Stimulated activated CD4-positive, alpha-beta T cell treated with anti-CD3 and anti-CD28 coated beads, Interleukin-1b, Interleukin-23, amount 100 ng/mL, for 48 hours (primary cell): ENCODE data around the gene ITGA7.
A peak's percentile ranks its signal among the peaks of the same experiment; 100 is the strongest.
"Not testable (repeated sequence)": the region's sequence is repeated elsewhere in the genome, so short reads cannot be mapped to it uniquely, and the experiment has no call there.

Experiments
- DNase-seq: peaks from one replicate; pipeline ENCODE4 v3.0.0-alpha.2; 2020

ITGA7 gene

DNA sequence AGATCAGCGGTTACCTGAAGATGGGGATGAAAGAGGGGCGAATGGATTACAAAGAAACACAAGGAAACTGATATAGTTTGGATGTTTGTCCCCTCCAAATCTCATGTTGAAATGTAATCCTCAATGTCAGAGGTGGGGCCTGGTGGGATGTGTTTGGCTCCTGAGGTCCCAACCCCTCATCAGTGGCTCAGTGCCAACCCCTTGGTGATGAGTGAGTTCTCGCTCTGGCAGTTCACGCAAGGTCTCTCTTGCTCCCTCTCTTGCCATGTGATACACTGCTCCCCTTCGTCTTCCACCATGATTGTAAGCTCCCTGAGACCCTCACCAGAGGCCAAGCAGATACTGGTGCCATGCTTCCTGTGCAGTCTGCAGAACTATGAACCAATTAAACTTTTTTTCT lies 28.0 kb downstream of the ITGA7 start:
- DNase-seq = no peak

DNA sequence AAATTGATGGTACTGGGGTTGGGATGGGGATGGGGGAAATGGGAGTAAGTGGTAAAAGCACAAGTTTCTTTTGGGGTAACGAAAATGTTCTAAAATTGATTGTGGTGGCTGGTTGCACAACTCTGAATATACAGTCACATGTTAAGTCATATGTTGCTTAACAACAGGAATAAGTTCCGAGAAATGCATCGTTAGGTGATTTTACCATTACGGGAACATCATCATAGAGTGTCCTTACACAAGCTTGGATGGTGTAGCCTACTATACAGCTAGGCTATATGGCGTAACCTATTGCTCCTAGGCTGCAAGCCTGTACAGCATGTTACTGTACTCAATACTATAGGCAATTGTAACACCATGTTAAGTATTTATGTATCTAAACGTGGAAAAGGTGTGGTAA lies 31.0 kb downstream of the ITGA7 start:
- no peak for DNase-seq

DNA sequence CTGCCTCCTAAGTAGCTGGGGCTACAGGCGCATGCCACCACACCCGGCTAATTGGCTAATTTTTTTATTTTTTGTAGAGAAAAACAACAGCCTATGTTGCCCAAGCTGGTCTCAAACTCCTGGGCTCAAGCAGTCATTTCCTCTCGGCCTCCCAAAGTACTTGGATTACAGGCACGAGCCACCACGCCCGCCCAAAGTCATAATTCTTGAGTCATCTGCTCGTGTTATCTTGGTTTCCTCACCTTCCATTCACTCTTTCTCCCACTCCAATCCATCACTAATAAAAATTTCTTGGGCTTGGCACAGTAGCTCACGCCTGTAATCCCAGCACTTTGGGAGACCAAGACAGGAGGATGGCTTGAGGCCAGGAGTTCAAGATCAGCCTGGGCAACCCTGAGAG lies 32.0 kb downstream of the ITGA7 start:
- DNase-seq = no peak

DNA sequence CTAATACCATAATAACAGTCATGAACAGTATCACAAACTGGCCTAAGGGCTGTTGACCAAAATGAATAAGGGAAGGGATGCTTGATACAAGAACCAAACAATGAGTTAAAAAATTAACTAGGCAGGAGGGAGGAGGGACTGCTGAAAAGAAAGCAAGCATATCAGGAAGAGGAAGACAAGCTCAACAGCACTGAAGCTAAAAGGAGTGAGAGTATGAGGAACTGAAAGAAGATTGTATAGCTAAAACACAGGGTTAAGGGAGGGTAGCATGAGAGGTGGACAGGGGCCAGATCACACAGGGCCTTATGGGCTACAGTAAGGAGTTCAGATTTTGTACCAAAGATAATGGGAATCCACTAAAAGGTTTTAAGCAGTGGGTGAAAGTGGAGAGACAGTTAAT lies 34.1 kb downstream of the ITGA7 start:
- no peak for DNase-seq

DNA sequence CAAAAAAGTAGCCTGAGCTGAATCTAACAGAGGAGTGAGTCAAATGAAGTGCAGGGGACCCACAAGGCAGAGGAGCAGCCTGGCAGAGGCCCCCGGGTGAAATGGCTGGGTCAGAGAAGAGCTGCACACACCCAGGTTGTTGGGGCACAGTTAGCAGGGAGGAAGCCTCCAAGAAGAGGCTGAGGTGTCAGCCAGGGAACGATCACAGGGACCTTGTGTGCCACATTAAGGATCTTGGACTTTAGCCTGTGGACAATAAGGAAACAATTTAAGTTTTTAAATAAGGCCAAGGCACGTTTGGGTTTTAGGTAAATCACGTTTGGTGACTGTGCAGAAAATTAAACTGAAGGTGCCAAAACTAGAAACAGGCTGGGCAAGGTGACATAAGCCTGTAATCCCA lies 36.0 kb downstream of the ITGA7 start:
- no peak for DNase-seq

DNA sequence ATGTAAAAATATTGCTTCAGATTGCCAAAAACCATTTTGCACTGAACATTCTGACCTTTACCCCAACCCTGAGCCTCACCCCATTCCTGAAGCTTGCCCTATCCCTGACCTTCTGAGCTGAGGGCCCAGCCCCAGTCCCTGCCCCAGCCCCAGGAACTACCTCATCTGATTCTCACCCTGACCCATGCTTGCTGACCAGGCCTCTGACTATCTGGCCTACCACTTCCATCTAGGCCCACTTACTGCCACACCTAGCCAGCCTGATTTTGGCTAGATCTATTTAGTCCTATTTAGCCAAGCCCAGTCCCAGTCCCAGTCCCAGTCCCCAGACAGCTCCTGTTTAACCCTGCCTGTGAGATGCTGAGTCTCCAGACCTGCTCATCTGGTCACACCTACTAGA lies 37.4 kb downstream of the ITGA7 start:
- DNase-seq = no peak

DNA sequence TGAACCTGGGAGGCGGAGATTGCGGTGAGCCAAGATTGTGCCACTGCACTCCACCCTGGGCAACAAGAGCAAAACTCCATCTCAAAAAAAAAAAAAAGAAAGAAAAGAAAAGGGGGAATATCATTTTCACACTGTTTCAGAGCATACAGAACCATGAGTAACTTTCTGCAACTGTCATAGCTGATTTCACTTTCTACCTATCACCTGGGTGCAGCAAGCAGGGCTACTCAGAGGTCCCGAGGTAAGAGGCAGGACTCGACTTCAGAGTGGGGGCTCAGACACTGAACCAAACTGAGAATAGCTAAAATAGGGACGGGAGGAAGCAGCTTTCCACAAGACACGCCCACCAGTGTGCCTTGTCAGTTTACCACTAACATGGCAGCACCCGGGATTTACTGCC lies 41.2 kb downstream of the ITGA7 start:
- DNase-seq = no peak

DNA sequence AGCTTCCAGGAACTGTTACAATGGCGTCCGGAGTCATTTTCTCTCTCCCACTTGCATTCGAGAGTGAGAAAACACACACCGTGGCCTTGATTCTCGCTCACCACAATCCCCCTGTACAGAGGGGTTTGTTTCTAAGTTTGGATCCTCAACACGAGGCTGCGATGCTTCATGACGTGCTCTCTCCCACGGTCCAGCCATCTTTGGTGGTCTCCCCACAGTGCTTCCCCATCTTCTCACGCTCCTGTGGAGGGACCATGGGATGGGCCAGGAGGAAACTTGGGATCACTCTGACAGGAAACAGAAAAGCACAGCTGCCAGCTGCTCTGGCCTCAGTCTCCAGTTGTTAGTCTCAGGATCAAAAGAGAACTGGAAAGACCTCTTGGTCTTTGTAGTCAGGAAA lies 42.9 kb downstream of the ITGA7 start:
- no peak for DNase-seq

DNA sequence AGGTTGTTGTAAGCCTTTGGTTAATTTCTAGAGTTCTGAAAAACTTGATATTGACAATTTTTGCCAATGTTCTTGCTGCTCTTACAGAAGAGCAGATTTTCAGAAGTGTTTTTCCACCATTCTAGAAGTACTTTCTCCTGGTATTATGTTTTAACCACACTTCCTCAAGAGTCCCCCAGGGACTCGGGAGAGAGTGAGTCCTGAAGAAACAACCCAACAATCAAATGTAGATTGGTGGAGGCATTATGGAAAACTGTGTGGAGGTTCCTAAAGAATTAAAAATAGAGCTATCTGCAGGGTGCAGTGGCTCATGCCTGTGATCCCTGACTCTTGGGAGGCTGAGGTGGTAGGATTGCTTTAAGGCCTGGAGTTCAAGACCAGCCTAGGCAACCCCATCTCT lies 44.3 kb downstream of the ITGA7 start:
- DNase-seq = no peak

DNA sequence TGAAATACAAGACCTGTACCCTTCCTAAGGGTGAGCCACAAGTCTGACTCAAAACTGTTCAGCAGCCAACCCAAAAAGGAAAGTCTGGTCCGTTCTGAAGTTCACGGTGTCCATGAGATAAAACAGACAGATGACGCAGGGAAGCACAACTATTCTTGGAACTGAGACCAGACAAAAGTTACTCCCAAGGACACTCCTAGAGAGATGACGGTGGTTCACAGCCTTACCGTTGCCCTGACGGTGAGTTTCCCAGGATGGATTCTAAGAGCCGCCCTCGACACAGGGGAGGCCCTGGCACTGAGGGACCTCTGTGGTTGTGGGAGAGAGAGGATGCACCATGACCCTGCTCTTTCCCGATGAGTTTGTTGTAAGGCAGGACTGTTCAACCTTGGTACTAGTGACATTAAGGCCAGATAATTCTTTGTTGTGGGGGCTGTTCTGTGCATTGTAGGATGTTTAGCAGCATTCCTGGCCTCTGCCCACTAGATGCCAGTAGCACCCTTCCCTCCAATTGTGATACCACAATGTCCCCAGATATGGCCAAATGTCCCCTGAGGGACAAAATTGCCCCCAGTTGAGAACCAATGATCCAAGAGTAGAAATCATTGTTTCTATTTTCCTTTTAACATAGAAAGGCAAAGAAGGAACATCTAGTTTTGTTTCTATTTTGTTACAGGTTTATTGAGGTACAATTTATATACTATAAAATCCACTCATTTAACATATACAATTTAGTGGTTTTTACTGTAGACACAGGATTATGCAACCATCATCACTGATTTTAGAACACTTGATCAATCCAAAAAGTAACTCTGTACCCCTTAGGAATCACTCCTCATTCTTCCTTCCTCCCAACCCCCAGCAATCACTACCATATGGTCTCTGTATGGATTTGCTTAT lies 48.0 kb downstream of the ITGA7 start:
- DNase-seq = no peak

DNA sequence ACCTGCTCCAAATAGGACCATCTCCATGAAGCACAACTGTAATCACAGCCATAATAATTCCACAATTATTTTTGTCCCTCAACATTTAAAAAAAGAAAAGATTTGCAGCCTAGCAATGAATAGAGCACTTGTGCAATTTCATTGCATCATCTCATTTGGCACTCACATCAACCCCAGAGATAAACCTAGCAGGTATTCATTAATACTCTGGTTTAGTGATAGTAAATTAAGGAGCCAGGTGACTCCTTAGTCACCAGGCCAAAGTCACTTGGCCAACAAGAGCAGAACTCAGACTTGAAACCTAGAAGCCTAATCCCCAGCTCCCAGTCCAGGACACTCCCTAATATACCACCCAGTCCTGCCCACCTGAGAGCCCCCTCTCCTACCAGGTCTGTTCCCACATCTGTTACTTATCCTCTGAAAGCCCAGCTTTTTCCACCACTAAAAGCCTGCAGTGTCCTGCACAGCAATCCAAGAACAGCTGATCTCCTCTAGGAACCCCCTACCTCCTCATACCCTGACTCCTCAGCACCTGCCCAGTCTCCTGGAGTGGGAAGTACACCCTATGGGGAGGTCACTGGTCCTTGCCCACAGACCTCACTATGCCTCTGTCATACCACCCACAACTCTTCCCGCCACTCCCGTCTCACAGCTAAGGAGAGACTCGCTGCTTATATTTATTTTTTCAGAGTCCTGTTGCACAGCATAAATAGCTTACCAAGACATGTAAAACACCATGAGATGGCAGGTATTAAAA lies 48.9 kb downstream of the ITGA7 start:
- no peak for DNase-seq

DNA sequence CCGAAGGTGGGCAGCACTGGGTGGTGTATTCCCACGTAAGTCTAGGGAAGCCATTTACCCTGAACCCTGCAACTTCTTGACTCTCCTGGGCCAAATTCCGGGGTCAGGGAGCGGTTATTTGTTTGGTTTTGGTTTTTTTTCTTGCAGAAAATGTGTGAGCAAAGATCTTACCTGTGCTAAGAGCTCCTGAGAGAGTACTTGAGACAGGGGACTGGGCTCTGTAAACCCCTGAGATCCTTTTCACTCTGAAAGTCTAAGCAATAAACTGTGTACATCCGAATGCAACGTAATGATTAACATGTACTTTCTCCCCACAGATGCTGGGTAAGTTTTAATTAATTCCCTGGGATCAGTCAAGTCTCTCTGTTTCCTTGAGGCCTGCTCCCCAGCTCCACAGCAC lies 49.5 kb downstream of the ITGA7 start:
- no peak for DNase-seq

DNA sequence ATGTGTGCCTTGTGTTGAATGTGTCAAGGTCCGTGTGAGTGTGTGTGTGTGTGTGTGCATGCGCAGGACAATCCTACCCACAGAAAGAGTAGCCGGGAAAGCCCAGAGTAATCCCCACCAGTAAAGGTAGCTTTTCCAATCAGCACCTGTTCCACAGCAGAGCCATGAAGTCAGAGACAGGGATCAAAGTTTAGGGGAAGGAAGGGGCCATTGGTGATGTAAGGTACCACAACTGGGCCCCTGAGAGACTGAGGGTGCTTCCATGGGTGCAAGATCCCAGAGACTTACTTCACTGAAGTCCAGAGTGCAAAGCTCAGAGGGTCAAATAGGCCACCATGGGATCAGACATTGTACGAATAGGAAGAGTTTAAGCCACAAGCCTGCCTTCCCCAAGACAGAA lies 50.5 kb downstream of the ITGA7 start:
- no peak for DNase-seq

DNA sequence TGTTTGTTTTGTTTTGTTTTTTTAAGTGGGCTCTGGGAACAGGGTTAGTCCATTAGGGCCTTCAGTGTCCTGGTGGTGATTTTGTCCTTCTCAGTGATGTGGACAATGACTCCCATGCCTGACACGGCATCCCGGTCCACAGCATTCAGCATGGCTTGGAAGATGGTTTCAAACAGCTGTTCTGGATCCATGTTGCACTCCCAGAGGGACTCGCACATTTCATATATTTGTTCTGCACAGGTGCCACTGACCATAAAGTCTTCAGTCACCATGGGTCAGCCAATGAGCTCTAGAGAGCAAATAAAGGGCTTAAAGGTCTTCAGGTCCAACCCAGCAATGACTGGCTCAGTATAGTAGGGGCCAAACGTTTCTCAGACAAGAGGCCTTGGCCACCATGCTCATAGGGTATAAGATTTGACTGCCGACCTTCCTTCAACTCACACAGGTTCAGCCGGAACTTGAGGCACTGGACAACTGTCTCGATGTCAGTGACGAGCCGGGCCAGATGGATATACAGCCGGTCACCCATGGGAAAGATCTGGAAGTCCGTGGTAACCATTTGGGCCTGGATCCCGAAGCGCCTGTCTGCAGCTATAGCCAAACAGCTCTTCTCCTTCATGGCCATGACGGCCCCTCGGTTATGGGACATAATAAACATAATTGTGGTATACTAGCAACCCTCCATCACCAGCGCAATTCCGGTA lies 53.0 kb downstream of the ITGA7 start:
- no peak for DNase-seq

DNA sequence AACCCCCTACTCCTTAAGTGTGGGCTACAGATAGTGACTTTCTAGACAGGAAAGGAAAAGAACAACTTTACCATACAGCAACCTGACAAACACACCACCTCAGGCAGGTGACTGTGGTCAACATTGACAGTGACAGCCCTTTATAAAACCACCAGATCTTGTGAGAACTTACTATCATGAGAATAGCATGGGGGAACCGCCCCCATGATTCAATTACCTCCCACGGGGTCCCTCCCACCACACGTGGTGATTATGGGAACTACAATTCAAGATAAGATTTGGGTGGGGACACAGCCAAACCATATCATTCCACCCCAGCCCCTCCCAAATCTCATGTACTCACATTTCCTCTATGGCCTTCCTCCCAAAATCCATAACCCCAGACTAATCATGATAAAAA lies 54.7 kb downstream of the ITGA7 start:
- DNase-seq = no peak

DNA sequence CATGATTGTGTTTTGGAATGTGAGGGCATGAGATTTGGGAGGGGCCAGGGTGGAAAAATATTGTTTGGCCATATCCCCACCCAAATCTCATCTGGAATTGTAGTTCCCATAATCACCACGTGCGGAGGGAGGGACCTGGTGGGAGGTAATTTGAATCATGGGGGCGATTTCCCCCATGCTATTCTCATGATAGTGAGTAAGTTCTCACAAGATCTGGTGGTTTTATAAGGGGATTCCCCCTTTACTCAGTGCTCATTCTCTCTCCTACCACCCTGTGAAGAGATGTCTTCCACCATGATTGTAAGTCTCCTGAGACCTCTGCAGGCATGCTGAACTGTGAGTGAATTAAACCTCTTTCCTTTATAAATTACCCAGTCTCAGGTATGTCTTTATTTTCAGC lies 55.4 kb downstream of the ITGA7 start:
- DNase-seq = peak; percentile 34

DNA sequence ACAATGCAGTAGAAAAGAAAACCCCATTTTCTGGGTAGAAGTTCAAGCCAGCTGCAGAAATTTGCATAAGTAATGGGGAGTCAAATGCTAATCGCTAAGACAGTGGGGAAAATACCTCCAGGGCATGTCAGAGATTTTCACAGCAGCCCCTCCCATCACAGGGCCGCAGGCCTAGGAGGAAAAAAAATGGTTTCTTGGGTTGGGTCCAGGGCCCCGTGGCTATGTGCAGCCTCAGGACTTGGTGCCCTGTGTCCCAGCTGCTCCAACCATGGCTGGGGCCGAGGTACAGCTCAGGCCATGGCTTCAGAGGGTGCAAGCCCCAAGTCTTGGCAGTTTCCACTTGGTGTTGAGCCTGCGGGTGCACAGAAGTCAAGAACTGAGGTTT lies 56.4 kb downstream of the ITGA7 start:
- no peak for DNase-seq

DNA sequence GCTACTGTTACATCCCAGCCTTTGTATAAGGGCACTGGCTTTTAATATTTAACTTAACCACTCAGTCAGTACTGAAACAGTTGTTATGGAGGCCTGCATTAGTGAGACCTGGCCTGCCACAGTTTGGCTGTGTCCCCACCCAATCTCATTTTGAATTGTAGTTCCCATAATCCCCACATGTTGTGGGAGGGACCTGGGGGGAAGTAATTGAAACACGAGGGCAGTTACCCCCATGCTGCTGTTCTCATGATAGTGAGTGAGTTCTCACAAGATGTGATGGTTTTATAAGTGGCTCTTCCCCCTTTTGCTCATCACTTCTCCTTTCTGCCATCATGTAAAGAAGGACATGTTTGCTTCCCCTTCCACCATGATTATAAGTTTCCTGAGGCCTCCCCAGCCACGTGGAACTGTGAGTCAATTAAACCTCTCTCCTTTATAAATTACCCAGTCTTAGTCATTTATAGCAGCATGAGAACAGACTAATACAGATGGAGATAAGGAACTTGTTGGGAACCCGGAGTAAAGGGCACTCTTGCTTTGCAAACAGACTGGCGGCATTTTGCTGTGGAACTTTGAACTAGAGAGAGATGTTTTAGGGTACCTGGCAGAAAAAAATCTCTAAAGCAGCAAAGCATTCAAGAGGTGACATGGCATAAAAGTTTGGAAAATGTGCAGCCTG lies 56.9 kb downstream of the ITGA7 start:
- DNase-seq = not testable (repeated sequence)

DNA sequence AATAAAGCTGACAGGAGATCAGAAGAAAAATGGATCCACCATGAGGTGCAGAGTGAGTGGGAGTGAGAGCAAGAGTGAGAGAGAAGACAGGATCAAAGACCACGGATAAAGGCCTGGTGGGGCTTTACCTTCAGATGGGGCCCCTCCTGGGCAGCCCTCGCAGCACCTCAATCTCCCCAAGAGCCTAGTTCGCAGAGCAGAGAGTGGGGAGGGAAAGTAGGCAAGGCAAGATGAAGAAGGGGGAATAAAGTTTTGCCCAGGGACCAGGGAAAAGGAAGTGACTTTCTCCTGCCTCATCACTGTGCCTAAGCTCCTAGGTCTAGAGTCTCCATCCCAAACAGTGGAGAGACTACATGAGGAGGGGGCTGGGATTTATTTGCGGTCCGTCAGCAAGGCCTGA lies 60.7 kb downstream of the ITGA7 start:
- no peak for DNase-seq

DNA sequence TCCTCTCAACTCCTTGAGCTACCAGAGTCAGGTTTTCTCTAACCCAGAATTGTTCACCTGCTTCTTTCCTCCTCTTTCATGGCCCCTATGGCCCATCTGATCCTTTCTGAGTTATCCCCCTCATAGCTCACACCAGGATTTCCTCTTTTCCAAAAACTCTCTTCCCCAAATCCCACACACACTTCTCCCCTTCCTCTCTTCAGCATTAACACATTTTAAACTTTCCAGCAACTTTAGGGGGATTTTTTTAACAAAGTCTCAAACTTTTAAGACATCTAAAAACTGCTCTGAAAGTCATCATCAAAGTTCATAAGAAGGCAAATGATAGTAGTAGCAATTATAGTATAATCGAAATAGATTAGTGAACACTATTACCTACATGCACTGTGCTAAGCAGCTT lies 63.1 kb downstream of the ITGA7 start:
- no peak for DNase-seq

DNA sequence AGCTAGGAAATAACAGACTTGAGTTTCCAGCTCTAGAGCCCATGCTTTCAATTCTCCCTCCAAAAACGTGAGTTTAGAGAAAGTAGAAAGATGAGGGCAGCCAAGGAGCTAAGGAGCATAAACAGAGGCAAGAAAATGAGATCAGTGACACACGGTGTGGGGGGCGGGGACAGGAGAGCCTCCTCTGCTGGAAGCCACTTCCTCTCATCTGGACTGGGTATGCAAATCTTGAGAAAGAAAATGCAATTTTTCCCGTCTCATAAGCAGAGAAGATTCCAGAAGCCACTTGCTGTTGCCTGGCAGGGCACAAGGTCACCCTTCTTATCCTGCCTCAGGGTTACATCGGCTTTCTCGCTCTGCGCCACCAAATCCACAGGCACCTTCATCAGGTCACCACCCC lies 65.0 kb downstream of the ITGA7 start:
- no peak for DNase-seq

DNA sequence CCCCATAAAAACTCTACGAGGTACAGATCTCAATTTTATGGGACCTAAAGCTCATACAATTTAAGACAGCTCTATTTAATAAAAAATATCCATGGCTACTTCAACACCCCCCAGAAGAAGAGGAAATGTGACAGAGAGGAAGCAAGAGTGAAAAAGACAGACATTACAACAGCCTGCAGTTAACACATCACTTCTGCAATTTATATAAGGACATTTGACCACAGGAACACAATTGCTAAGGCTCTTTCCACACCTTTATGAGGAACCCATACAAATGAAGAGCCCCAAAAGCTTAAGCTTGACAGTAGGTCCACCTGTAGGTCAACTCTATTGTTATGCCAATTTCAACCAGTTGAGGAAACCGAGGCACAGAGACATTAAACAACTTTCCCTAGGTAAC lies 65.4 kb downstream of the ITGA7 start:
- no peak for DNase-seq

DNA sequence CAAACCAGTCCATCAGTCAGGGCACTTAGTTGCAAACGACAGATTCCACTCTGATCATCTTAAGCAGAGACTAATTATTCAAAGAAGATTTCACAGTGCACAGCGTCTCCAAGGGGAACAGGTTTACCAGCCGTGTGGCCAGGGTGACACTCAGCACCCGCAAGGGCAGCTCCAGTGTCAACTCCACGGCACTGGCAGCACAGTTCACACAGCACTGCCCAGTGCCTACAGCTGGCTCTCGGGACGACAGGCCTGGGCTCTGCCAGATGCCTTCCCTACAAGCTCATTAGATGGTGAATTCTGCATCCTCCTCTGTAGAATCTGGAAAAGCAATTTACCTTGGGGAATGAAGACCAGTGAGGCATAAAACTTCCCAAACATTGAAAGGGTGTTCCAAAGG lies 66.1 kb downstream of the ITGA7 start:
- DNase-seq = no peak
